ENCODE data around the gene COL6A3.
"Not testable (repeated sequence)": the region's sequence is repeated elsewhere in the genome, so short reads cannot be mapped to it uniquely, and the experiment has no call there.

Gene COL6A3

DNA sequence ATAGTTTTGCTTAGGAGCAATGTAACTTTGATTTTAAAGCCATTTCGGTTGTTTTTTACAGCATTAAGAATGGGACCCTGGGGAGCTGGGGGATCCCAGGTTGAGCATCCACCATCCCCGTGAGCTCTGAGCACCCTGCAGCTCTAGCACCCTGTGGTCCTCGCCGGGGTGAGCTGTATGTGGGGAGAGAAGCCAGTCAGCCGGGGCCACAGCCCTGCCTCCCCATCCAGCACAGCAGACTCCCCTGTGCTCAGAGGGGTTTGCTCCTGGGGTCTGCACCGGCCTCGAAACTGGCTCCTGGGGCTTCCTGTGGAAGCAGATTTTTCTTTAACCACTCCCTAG is 1.3 kb downstream of the COL6A3 start:
- no peak for DNase-seq (ENCODE audit: low spot score)

DNA sequence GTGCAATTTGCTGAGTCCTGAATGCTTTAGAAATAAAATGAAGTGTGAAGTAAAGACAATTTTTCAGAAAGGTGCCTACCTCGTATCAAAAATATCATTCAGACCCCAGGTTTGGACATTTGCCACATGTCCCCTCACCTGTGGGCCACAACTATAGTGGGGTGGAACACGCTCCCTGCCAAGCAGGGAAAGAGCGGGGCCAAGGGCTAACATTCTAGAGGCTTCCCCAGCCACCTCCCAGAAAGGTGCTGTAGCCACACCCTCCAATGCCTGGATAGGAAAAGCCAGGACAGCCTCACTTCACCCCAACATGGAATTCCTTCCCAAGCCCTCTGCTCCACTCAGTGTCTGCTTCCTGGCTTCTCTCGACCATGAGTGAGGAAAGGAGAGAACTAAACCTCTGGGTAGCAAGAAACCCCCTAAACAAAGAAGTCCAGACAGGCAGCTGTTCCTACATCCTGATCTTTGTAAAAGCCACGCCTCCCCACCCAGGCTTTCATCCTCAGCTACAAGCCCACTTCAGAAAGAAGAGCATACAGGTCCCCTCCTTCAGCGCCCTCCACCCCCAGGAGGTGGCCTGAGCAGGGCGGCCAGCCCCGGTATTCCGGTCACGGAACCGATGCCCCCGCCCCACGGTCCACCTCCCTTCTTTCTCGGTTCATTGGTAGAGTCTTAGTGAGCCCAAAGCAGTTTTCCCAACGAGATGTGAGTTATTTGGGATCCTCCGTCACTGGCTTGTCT is 2.1 kb downstream of the COL6A3 start:
- DNase-seq (ENCODE audit: low spot score) = no peak

DNA sequence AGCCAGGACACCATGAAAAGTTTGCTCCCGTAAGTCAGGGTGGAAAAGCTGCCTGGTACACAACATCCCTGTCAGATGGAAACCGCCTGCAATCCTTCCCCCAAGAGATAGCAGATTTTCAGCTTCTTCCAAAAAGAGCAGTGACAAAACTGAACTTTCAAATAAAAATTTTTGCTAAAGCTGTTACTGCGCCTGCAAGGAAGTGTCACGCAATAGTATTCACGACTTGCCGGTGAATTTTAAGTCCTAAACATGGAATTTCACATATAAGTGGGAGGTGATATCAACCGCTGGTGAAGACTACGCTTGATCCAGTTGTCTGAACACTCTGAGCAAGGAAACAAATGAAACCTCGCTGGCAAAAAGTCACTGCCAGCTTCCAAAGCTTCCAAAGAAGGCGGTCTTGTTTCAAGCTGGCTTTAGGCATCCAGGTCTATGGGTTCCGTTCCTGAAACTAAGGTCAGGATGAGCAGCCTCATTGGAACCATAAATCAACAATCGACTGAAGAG is 2.8 kb downstream of the COL6A3 start:
- no peak for DNase-seq (ENCODE audit: low spot score)

DNA sequence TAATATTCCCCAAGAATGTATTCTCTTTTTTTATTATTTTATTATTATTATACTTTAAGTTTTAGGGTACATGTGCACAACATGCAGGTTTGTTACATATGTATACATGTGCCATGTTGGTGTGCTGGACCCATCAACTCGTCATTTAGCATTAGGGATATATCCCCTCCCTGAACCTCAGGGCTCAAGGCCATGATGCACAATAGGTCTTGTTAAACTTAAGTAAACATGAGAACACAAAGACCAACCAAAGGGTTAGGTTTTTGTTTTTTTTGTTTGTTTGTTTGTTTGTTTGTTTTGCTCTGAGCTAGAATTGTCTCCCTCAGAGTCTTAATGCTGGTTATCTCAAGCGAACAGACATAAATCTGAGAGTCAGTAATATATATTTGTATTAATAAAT is 4.7 kb downstream of the COL6A3 start:
- not testable (repeated sequence) for DNase-seq (ENCODE audit: low spot score)

DNA sequence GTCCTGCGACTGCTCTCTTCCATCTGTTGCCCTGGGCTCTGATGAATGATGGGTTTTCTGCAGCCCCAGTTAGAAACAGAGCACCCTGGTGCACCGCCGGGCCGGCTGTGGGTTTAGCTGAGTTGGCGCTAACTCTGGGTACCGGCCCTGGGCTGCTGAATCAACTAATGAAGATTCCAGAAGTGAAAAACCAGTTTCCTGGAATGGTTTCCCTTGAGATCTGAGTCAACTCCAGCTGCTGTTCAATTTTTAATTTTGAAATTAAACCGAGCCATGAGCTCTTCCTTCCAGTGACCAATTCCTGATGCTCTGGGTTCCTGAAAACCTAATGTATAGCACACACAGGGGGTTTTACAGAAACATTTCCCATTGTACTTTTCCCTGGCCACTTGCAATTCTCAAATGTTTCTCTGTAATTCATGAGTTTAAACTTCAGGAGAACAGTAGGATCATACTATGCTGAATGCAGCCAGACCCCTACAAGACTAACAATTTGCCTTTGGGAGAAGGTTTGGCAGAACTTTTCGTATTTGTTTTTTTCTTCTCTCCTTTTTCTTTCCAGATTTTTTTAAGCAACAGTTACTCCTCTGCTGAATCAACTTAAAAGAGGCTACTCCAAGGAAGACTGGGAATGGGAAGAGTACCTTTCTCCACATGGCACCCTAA is 5.5 kb downstream of the COL6A3 start:
- no peak for DNase-seq (ENCODE audit: low spot score)

DNA sequence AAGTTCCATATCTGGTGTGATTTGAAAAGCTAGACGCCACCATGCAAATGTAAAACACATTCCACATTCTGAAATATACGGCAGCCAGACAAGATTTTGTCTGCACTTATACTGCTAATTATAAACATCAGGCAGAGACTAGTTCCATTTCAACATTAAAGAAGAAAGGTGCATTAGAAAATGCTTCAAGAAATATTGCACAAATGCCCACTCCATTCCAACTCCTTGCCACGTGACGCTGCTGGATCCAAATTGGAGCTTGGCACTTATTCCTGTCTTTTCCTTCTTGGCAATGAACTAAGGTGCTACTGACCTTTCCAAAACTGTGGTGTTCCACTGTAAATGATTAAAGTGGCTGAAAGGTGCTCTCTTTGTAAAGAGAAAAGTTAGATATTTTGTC is 6.3 kb downstream of the COL6A3 start:
- no peak for DNase-seq (ENCODE audit: low spot score)

DNA sequence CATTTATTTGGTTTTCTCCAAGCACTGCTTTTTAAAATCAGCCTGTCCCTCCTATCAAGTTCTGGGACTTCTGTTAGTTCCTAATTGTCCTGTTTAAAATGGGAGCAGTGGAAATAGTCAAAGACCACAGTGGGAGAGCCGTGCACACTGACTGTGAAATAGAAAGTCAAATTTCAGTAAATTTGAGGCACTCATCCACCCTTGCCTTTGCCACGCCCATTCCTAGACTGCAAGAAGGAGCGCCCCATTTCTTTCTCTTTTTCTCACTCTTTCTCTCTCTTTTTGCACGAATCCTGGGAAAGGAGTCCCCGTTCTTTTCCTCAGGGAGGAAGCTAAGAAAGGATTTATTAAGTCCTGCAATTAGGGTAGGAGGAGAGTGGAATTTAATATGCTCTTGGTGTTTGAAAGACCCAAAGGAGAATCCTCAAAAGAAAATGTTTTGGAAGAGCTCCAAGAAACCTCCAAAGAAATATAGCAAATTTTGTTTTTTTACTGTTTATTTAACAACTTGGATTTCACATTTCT is 7.5 kb downstream of the COL6A3 start:
- DNase-seq (ENCODE audit: low spot score) = no peak

DNA sequence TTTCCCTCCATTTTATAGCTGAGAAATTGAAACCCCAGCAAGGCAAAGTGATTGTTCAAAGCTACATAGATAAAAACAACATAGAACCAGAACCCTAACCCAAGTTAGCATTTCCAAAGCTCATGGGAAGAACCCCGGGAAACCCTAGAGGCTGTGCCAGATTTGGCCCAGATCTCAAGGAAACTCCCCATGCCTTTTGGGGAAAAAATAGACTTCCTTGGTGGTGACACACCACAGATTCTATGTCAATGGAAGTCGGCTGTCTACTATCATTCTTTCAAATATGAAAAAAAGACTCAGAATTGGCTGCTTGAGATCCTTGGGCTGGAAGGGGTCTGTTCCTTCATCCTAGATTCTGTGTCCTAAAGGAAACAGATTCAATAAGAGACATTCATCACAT is 8.4 kb downstream of the COL6A3 start:
- DNase-seq (ENCODE audit: low spot score) = no peak

DNA sequence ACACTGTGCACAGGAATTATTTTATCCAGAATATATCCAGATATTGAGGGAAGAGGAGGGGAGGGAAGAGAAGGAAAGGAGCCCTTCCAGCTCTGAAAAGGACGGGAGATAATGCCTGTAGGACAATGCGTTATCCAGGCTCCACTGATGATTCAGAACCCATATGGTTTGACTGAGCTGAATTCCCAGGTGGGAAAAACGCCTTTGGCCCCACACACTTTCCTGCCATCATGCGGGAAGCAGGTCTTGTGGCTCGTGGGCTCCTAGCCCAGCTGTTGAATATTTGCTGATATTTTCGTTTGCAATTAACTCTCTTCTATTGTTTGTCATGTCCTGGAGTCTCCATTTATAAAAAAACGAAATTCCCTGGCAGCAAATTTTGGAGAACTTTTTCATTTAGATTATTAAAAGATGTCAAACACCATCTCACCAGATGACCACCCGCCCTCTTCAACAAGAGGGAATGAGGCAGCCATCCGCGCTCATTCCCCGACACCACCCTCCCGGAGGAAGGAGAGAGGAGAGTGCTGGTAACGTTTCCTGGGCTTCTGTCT is 8.9 kb downstream of the COL6A3 start:
- DNase-seq (ENCODE audit: low spot score) = no peak

DNA sequence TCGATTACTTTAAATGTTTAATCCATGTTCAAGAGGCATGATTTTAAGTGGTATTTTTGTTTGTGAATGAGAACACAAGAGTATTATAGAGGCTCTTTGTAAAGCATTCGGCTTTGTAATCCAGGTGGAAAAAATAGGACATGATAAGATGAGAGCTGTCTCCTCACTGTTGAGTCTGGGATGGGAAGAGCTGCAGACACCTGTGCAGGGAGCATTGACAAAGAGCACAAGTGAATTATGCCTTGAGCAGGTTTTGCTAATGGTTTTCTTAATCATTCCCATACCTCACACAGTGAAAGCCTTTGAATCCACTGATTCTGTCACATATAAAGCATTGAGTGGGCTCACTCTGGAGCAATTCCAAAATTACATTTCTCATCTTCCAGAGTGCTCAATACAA is 9.6 kb downstream of the COL6A3 start:
- DNase-seq (ENCODE audit: low spot score) = no peak

DNA sequence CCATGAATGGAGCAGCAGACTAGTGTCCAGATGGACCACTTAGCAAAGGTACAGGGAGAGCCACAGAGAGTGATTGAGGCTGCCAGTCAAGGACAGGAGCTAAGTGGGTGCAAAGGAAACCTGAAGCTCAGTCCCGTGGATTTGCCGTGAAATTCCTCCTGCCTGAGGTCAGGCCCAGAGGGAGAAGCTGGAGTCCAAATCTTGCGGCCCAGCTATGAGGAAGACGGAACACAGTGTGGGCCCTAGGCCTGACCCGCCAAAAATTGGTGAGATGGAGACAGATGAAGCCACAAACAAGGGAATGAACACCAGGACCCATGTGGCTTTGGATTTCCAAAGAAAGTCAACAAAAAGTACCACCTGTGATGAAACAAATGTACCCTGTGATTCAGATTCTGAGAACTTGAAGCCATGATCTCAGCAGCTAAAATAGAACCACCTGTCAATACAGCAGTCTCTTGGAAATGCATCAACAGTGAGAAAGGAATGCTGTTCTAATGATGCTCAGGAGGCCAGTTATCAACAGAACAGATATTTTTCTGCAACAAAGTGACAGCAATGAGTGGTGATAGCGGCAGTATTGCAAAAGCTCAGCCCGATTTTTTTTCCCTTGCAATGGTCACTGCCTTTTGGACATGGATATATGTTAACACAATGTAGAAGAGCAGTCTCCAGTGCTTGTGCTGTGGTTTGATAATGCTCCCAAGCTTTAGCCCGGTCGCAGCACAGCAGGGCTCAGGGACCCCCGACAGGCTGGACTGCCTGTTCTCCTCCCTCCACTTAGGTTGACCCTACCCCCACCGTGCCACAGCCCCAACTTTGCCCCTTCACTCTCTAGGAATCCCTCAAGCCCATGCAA is 10.7 kb downstream of the COL6A3 start:
- DNase-seq (ENCODE audit: low spot score) = no peak

DNA sequence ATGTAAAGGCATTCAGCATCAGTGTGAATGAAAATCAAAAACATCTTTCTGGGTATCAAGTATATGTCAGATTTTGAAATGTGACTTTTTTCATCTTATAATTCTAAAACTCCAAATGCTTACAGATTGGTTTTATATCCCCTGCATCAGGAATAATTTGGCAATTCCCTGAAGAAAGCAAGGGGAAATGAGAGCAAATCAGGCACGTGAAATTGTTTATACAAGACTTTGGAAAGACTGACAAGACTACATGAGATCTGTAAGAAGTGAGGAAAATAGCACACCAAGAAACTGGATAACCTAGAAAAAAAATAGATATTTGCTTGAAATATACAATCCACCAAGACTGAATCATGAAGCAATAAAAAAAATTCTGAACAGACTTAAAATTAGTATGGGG is 13.8 kb downstream of the COL6A3 start:
- no peak for DNase-seq (ENCODE audit: low spot score)

DNA sequence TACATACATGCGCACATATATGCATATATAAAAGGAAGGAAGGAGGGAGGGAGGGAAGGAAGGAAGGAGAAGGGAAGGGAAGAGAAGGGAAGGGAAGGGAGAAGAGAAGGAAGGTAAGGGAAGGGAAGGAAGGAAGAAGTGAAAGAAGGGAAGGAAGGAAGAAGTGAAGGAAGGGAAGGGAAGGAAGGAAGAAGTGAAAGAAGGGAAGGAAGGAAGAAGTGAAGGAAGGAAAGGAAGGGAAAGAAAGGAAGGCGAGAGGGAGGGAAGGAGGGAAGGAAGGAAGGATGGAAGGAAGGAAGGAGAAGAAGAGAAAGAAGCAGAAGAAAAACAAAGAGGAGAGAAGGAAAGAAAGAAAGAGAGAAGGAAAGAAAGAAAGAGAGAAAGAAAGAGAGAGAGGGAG is 16.9 kb downstream of the COL6A3 start:
- DNase-seq (ENCODE audit: low spot score) = no peak

DNA sequence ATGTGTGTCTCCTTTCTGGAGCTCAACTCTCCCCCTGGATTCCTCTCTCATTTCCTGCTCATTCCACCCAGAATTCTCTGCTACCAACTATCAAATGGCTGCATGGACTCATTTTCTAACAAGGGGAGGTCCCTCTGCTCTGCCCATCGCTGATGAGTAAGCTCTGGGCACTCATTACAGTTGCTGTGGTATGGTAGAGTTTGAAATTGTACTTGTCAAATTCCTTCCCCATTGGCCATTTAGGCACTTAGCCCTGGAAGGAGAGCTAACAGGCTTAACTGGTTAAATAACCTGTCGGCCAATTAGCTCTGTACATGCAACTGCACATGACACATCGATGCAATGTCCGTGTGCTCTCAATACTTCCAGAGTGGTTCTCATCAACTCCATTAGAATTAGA is 20.4 kb downstream of the COL6A3 start:
- DNase-seq (ENCODE audit: low spot score) = no peak

DNA sequence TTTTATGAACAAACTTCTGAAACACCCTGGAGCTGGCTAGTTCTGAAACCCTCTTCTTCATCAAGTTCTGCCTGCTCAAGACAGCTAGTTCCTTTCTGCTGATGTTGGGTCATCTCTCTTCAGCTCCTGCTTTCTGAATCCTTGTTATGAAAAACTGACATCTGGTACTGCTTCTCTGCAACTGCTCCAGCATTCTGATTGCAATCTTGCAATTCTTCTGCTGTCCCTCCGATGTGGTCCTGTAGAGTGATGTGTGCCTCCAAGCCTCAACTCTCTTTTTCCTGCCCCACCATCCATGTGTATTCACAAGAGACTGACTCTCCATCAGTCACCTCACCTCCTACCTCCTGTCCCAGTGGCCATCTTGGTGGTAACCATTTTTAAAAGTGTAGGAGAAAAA is 21.8 kb downstream of the COL6A3 start:
- DNase-seq (ENCODE audit: low spot score) = no peak

DNA sequence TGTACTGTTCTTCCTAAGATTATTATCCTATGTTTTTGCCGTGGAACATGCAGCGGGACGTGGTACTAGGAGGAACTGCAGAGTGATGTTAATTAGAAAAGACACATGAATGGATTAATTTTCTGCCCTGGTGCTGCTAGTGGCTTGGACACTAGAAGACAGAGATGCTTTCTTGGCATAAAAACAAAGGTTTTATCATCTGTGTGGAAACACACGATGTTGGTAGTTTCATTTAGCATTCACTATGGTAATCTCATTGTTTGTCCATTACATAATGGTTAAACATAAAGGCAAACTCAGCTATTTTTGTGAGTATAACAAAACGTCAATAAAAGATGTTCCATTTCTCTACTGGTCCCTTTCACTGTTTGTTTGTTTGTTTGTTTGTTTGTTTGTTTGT is 22.8 kb downstream of the COL6A3 start:
- DNase-seq (ENCODE audit: low spot score) = no peak

DNA sequence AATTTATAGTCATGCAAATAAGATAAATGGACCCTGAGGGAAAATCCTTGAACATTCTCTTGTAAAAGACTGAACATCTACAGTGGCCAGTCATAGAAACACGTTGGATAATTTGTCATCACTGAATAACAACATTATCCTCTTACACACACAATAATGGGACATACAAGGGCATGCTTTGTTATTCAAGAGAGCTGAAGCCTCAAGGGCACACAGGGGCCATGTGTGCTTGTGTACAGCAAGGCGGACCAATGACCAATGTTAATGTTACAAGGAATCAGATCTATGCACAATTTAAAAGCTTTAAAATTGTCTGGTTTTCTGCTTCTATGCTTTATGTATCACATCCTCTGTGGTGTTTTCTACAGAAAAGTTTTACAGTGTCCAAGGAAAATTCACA is 23.7 kb downstream of the COL6A3 start:
- DNase-seq (ENCODE audit: low spot score) = no peak

DNA sequence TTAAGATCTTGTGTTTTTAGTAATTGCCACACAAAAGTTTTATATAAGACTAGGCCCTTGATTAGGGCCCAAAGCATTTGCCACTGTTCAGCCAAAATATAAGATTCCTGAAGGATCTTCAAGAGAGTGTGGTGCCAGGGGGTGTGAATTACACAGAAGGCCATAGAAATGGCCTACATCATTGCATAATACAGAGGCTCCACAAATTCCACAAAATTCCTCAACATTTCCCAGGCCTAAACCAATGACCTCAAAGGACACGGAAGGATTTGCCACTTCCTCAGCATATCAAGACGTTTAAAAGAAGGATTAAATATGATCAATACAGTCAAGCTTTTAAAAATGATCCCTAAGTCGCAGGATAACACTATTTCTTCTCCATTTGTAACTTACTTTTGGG is 24.1 kb downstream of the COL6A3 start:
- no peak for DNase-seq (ENCODE audit: low spot score)

DNA sequence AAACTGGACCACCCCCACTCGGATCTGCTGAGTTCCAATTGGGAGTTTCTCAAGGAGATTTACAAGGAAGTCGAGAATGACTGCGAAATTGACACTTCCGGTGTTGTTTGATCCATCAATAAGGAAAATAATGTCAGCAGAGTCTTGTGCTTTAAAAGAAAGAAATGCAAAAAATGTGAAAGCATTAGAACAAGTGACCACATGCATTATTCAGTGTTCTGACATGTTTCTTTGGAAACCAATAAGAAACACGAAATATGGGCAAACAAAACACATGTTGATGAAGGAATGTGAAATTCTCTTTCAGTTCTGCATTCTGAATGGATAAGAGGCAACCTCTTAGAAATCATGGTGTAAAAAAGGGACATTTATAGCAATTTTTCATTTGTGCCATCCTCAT is 25.9 kb downstream of the COL6A3 start:
- no peak for DNase-seq (ENCODE audit: low spot score)

DNA sequence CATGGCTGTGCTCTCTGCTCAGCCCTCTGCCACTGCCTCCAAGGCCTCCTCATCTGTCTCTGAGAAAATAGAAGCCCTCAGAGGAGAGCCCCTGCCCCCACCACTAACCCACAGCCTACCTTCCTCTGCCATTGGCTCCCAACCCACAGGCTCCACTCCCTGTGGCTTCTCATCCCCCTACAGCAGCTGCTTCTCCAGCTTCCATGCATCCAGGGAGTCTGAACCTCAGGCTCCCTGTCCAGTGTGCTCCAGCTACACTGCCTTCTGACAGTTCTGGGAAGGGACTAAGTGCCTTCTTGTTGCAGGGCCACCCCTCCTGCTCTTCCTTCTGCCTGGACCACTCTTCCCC is 29.3 kb downstream of the COL6A3 start:
- DNase-seq (ENCODE audit: low spot score) = no peak

DNA sequence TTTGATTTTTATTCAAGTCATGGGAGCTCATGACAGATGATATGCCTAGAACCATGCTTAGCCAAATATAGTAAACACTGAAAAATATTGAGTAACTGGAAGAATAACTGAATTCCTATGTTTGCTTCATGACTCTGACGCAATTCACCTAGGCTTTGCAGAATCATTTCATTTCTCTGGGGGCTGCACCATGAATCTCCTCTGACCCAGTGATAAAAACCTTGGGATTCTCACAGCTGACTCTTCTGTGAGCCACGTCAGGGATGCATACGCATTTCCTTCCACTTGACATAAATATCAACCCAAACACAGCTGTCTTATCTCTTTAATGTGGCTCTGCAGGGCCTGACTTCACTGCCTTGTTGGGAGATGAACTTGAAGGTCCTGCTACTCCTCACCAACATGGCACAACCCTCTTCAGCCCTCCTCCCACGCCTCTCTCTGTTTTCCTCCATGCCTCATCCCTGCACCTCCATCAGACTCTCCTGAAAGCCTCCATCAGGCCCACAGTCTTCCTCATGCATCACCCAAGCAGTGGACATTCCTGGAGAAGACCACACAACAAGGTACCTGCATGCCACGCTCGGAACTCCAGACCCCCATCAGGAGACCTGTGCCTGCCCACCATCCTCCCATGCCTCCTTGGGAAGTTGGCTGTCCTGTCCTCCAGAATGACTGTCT is 29.8 kb downstream of the COL6A3 start:
- DNase-seq (ENCODE audit: low spot score) = no peak

DNA sequence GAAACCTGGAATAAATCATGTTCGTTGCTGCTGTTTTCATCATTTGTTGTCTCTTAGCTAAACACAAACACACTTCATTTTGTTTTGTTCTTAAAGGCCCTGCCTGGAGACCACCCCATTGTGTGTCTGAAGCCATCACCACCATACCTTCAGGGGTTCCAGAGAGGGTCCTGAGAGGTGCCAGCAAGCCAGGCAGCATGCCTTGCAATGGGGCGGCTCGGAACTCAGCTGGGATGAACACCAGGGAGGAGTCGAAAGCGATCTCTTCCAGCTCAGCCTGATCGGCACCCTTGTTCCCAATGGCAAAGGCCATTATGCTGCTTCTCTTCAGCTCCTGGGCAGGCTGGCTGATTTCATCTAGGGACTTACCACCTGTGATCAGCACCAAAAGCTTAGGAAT is 33.2 kb downstream of the COL6A3 start:
- DNase-seq (ENCODE audit: low spot score) = no peak
